T-helper 2 cell treated with Interferon-gamma antibody and Interleukin-4, amounts not matched to agents 5 μg/mL and 100 μg/mL, for 36 hours (primary cell): ENCODE results near the gene ZNF219.
"Not testable (repeated sequence)": the region's sequence is repeated elsewhere in the genome, so short reads cannot be mapped to it uniquely, and the experiment has no call there.

Experiments used
- DNase-seq: peaks from one replicate; pipeline ENCODE4 v3.0.0; 2021; ENCODE audit warnings: low spot score
- H3K27ac Mint-ChIP-seq: one replicate; pipeline ENCODE4 v1.8.0; 2021; ENCODE audit warnings: mild to moderate bottlenecking, mixed read lengths
- H3K27me3 Mint-ChIP-seq: one replicate; pipeline ENCODE4 v1.8.0; 2021; ENCODE audit warnings: low read depth, mixed read lengths
- H3K36me3 Mint-ChIP-seq: one replicate; pipeline ENCODE4 v1.8.0; 2021; ENCODE audit warnings: low read depth, mixed read lengths
- H3K4me1 Mint-ChIP-seq: one replicate; pipeline ENCODE4 v1.8.0; 2021; ENCODE audit warnings: low read depth, mixed read lengths
- H3K4me3 Mint-ChIP-seq: one replicate; pipeline ENCODE4 v1.8.0; 2022; ENCODE audit warnings: mild to moderate bottlenecking, moderate library complexity, mixed read lengths
- H3K9me3 Mint-ChIP-seq: one replicate; pipeline ENCODE4 v1.8.0; 2021; ENCODE audit warnings: mixed read lengths

ZNF219 gene

DNA sequence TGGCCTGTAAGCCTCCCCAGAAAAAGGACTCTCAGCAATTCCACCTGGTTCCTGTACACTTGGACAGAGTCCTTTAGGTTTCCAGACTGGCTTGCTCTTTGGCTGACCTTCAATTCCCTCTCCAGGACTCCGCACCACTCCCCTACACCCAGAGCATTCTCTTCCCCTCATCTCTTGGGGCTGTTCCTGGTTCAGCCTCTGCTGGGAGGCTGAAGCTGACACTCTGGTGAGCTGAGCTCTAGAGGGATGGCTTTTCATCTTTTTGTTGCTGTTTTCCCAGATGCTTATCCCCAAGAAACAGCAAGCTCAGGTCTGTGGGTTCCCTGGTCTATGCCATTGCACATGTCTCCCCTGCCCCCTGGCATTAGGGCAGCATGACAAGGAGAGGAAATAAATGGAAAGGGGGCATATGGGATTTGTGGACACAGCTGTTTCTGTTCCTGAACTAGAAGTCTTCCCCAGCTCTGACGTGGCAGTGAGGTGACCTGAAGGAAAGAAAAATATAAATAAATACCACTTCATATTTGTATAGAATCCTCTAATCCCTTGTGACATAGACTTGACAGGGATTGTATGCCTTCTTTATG is 55.0 kb downstream of the ZNF219 start:
- H3K27me3 Mint-ChIP-seq = peaks cover 26% of the 10 kb centered on the region

DNA sequence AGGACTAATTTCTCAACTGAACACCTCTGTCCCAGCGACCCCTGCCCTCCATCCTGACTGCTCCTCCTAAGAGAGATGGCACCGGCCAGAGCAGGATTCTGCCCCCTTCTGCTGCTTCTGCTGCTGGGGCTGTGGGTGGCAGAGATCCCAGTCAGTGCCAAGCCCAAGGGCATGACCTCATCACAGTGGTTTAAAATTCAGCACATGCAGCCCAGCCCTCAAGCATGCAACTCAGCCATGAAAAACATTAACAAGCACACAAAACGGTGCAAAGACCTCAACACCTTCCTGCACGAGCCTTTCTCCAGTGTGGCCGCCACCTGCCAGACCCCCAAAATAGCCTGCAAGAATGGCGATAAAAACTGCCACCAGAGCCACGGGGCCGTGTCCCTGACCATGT is 55.5 kb downstream of the ZNF219 start:
- peaks cover 26% of the 10 kb centered on the region for H3K27me3 Mint-ChIP-seq

More for the DNA sequence above, 55.0 kb downstream of the ZNF219 start:
- Mint-ChIP-seq H3K4me3 (no peak overlapping the region), H3K36me3 (no peaks in the 10 kb centered on the region), H3K27ac (no peak overlapping the region), H3K4me1 (peaks cover 6% of the 10 kb centered on the region), H3K9me3 (no peaks in the 10 kb centered on the region)
- DNase-seq = no peak

GRCh38 chr14:21041676-21042433 is 56.6 kb downstream of the ZNF219 start, which contains the start of gene RNASE7:
RNASE7 (plus strand) TSS chr14:21042362; CDS start chr14:21042993, 631 bp downstream.
- no peak for DNase-seq

More for the DNA sequence above, 55.5 kb downstream of the ZNF219 start:
- H3K4me3 Mint-ChIP-seq = no peak overlapping the region
- no peak for DNase-seq
- H3K27ac Mint-ChIP-seq = no peak overlapping the region
- H3K4me1 Mint-ChIP-seq = peaks cover 6% of the 10 kb centered on the region
- H3K36me3 Mint-ChIP-seq = no peaks in the 10 kb centered on the region
- H3K9me3 Mint-ChIP-seq = no peaks in the 10 kb centered on the region

DNA sequence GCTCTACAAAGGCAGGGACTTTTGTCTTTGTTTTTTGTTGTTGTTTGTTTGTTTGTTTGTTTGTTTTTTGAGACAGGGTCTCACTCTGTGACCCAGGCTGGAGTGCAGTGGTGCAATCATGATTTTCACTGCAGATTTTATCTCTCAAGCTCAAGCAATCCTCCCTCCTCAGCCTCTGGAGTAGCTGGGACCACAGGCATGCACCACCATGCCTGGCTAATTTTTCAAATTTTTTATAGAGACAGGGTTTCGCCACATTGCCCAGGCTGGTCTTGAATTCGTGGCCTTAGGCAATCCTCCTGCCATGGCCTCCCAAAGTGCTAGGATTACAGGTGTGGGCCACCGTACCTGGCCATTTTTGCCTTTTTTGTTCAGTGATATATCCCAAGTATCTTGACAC is 57.5 kb downstream of the ZNF219 start:
- H3K4me1 Mint-ChIP-seq, H3K27ac Mint-ChIP-seq, H3K9me3 Mint-ChIP-seq, DNase-seq, H3K4me3 Mint-ChIP-seq, H3K36me3 Mint-ChIP-seq: not testable (repeated sequence)
- H3K27me3 Mint-ChIP-seq = peaks cover 24% of the 10 kb centered on the region

More at GRCh38 chr14:21041676-21042433, 56.6 kb downstream of the ZNF219 start, which contains the start of gene RNASE7:
- Mint-ChIP-seq H3K27me3 (peaks cover 27% of the 10 kb centered on the region), H3K9me3 (no peaks in the 10 kb centered on the region), H3K36me3 (no peaks in the 10 kb centered on the region), H3K4me3 (no peak within 1 kb of the TSS), H3K27ac (no peak within 1 kb of the TSS), H3K4me1 (peaks cover 6% of the 10 kb centered on the region)

- H3K27ac Mint-ChIP-seq = no peak overlapping the region
- H3K27me3 Mint-ChIP-seq = peaks cover 20% of the 10 kb centered on the region
- H3K4me1 Mint-ChIP-seq = peaks cover 6% of the 10 kb centered on the region
- no peaks in the 10 kb centered on the region for H3K9me3 Mint-ChIP-seq
- no peak overlapping the region for H3K4me3 Mint-ChIP-seq
- no peaks in the 10 kb centered on the region for H3K36me3 Mint-ChIP-seq
- DNase-seq = no peak
Measured at GRCh38 chr14:21040370-21040925, 58.0 kb downstream of the ZNF219 start.
